NCI-H345 treated with DMSO at 0.1 percent for 48 hours (cell line): ENCODE measurements around the gene NRDC.

Experiments
- DNase-seq: peaks from one replicate; lab custom pipeline; 2025; ENCODE audit not compliant: unreplicated experiment; lab: John Stamatoyannopoulos, UW

The NRDC gene, protein sequence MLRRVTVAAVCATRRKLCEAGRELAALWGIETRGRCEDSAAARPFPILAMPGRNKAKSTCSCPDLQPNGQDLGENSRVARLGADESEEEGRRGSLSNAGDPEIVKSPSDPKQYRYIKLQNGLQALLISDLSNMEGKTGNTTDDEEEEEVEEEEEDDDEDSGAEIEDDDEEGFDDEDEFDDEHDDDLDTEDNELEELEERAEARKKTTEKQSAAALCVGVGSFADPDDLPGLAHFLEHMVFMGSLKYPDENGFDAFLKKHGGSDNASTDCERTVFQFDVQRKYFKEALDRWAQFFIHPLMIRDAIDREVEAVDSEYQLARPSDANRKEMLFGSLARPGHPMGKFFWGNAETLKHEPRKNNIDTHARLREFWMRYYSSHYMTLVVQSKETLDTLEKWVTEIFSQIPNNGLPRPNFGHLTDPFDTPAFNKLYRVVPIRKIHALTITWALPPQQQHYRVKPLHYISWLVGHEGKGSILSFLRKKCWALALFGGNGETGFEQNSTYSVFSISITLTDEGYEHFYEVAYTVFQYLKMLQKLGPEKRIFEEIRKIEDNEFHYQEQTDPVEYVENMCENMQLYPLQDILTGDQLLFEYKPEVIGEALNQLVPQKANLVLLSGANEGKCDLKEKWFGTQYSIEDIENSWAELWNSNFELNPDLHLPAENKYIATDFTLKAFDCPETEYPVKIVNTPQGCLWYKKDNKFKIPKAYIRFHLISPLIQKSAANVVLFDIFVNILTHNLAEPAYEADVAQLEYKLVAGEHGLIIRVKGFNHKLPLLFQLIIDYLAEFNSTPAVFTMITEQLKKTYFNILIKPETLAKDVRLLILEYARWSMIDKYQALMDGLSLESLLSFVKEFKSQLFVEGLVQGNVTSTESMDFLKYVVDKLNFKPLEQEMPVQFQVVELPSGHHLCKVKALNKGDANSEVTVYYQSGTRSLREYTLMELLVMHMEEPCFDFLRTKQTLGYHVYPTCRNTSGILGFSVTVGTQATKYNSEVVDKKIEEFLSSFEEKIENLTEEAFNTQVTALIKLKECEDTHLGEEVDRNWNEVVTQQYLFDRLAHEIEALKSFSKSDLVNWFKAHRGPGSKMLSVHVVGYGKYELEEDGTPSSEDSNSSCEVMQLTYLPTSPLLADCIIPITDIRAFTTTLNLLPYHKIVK

DNA sequence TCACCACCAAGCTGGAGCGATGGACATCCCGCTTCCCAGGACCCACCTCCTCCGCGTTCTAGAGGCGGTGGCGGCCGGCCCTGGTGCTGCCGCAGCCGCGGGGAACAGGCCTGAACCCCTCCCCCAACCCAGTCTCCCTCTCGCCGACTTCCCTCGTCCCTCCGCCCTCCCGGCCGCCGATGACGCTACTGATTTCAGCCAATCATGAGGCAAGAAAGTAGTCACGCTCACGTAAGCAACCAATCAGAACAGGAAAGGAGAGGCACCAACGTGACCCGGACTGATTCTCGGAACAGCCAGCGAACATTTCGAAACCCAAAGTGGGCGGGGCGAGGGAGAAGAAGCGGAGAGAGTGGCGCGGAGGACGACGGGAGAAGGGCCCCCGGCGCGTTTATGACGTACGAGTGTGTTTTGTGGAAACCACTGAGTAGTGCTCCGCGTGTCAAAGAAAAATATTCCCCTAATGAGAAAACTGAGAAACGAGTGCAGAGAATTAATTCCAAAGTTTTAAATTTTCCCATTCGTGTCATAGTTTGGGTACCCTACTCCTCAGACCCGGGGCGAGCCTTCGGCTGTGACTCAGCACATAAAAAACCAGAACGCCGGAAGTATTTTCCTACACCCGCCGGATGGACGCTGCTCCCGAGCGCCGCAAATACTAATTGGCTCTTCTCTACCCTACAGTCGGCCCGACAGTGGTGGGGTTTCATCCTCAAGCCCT is at the start of gene NRDC:
TSS of gene NRDC (minus strand) at position 112 of the 721 bp plus-strand sequence. CDS start 112 bp downstream, outside the sequence.
- DNase-seq, result peak; percentile 99

DNA sequence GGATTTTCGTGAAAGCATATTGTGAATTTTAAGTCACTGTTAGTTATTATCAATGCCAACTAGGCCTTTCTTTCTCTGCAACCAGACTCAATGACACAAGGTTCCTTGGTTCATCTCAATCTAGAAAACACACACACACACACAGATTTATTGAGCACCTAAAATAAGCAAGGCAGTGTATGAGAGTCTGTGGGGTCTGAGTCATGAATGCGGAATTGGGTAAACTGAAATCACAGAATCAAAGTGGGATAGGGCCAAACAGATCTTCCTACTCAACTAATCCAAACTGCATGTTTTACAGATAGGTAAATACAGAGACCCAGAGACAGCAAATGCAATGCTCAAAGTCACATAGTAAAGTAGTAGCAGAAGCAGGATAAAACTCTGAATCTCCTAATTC is 48.5 kb upstream of the NRDC start:
- DNase-seq, result no peak

DNA sequence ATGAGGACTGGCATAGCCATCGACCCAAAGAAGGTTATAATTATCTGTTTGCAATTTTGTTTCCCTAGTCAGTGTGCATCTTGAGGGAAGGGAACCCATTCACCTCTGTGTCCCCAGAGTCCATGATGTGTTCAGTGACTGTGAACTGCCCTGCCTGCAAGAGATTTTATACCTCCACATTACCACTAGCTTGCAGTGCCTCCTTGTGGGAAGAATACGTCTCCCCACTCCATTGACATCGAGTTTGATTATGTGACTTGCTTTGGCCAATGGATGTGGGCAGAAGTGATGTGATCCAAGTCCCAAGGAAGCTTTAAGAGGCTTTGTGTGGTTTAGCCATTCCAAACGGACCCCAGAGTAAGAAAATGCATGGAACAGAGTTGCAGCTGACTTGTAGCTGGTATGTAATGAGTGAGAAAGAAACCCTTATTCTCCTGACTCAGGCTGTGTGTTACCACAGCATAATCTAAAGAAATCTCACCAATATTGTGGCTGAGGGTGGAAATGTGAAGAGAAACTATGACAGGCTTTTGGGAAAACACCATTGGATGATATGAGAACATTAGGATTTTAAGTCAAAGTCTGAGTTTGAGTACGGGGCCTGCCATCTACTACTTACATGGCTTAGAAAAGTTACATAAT is 47.8 kb upstream of the NRDC start:
- no peak for DNase-seq

DNA sequence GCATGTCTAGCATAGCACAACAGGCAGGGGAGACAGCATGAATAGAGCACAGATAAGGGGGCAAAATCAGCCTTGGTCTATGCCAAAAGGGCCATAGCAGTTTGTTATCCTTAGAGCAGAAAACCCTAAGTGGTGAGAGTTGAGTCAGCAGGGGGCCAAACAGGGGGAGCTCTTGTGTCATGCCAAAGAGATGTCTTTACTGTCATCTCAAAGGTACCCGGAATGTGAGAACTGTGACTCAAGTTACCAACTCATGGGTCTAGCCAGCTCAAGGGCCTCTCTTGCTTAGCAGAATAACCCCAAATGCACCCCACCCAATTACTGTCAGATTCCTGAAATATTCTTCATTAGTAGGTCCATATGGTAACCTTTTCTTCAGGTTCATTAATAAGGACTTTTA is 45.9 kb upstream of the NRDC start:
- no peak for DNase-seq

DNA sequence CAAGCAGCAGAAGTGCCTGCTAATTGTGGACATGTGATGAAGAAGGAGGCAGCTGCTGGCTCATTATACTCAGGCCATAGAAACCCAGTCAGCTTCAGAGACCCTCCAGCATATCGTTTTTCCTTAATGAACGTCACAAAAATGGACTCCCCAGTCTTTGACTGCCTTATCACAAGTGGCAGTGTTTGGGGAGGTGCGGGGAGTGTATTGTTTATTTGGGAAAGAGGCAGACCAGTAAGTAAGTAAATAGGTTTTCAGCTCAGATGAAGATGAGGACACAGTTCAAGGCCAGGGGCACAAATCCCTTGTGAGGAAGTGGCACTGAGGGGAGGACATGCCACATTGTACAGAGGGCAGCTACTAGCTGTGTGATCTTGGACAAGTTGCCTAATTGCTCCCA is 43.5 kb upstream of the NRDC start:
- DNase-seq, result no peak

DNA sequence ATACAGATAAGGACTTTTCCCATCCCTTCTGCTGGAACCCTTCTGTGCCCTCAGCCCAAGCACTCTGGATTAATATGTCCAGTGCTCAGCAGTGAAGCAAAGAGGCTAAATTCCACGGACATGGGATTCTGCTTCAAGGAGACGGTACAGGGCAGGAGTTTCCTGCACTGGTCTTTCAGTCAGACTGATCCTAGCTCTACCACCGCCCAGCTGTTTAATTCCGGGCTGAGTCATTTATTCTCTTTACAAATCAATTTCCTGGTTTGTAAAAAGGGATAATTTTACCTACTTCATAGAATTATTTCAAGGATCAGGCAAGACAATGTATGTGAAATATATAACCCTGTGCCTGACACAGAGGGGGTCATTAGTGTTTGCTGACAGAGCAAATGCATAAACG is 41.6 kb upstream of the NRDC start:
- no peak for DNase-seq

DNA sequence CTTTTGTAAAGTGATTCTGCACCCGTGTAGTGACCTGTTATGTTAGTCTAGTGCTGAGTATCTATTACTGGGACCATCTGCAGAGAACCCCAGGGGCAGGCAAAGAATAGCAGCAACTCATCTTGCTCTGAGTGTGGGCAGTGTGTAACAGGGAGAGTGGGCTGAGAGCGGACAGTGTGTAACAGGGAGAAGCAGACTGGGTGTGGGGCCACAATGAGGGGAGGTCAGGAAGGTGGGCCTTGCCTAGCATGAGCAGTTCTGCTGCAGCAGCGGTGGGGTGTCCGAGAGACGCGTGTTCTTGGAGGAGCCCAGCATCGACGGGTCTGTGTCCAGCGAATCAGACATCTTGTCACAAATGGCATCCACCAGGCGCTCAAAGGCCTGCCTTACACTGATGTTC is 41.2 kb upstream of the NRDC start:
- DNase-seq, result no peak

DNA sequence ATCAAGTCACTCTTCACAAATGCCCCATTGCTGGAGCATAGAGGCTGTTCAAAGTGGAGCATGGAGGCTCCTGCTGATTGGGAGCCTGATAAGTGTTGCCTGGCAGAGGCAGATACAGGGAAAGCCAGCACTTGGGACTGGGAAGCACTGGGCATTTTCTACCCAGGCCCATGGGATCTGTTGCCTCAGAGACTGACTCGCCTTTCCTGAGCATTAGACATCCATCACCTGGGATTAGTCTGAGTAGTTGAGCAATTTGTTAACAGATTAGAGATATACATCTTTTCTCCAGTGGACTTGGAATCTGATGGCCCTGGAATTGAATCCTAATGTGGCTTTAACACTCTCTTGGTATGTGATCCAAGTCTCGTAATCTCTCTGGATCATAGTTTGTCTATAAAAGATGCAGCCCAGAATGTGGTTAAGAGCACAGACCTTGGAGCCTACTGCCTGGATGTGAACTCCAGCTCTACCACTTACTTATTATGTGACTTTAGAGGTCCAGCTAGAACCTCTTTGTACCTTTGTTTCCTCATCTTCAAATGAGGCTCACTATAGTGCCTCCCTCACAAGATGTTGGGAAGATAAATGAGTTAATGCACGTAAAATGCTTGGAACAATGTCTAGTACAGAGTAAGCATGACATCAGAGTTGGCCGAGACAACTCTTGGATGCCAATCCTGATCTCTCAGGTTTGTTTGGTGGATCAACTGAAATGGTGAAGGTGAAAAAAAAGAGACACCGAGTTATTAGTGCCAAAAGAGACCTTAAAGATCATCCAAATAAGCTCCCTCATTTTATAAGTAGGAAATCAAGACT is 38.3 kb upstream of the NRDC start:
- no peak for DNase-seq

DNA sequence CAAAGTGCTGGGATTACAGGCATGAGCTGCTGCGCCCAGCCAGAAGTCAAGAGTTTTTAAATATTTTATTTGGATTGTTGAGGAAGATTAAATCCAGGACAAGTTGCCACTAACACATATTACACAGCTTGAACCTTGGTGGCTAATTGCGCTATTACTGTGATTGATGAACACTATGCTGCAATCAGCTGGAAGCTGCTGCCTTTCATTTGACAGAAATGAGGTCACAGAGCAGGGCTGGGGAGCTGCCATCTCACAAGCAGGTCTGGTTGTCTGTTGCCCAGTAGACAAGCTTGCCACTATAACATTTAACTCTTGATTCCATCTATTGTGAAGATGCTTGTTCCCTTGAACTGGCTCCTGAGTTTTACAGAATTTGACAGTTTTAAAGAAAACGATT is 37.4 kb upstream of the NRDC start:
- no peak for DNase-seq

DNA sequence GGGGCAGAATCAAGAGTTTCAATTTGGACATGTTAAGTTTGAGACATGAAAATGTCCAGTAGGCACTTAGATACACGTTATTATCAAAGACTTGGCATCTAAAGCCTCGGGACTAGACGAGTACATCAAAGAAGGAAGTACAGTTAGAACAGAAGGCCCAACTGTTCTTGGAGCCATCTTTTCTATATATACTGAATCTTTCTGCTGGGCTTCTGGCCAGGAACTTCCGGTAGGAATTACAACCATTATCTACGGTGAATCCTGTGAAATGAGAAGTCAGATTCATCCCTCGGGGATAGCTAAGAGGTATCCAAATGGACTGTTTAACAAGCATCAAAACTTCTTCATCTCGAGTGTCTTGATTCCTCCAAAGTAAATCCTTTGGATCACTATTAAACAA is 34.4 kb upstream of the NRDC start:
- DNase-seq, result no peak

DNA sequence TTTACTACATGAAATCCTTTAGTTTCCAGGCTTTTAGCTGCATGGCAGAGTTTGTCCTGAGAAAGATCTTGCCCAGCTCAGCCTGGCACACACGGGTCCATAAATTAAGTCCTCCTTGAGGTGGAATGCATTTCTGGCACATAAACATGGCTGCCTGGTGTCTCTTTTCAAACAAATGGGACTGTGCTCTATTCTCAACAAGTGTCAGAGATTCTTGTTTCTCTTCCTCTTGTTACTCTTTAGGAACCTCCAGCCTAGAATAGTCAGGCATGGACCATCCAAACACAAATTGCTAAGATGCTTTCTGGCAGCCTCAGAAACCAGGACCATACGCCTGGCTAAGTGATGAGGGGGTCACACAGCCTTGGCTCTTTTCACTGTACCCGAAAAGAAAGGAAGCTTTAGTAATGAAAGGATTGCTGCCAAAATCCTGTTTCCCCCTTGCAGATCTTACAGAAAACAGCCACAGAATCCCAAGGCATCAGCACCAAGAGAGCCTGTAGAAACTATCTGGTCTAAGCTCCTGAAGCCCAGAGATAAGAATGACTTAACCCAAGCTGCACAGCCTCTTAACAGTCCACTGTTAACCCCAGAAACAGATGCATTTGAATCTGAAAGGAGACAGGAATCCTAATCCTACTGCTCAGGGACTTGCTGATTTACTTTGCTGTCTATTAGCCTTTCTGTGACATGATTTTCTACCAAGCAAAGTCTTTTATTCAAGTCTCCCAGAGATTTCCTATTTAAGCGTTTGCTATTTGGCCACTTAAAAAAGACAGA is 31.9 kb upstream of the NRDC start:
- DNase-seq, result no peak

DNA sequence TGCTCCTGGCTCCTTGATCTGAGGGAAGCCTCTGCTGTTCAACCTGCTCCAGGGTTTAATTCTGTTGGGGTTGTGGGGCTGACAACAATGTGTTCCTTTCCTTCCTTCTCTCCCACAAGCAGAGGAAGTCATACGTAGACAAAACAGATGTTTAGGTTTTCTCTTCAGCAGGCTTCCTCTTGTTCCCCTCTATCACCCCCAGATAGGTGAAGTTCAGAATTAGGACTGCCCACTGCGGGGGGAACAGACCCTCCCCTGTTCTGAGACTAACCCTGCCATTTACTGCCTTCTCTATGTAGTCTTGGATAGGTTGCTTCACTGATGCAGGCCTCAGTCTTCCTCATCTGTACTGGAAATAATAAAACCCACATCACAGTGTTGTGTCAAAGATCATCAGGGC is 30.0 kb upstream of the NRDC start:
- DNase-seq, result no peak

DNA sequence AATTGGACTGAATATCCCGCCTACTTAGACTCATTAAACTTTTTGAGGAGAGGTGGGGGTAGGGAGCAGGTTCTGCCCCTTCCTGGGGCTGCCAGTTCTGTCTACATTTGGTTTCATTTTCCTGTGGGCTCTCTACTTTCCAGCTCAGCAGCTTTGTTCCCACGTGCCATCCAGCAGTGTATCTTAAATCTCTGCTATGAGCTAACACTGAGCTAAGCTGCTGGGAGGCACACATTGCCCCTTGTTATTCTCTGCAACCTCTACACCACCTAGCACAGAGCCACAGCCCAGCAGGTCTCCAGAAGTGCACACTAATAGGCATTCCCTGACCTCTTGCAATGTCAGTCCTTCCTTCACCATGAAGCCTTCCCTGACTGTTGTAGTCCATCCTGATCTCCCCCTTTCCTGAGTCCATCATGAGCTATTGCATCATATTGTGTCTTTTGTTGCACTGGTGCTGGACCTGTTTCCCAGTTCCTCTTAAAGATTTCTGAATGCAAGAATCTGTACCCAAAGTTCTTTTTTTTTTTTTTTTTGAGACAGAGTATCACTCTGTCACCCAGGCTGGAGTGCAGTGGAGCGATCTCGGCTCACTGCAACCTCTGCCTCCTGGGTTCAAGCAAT is 28.7 kb upstream of the NRDC start:
- no peak for DNase-seq

DNA sequence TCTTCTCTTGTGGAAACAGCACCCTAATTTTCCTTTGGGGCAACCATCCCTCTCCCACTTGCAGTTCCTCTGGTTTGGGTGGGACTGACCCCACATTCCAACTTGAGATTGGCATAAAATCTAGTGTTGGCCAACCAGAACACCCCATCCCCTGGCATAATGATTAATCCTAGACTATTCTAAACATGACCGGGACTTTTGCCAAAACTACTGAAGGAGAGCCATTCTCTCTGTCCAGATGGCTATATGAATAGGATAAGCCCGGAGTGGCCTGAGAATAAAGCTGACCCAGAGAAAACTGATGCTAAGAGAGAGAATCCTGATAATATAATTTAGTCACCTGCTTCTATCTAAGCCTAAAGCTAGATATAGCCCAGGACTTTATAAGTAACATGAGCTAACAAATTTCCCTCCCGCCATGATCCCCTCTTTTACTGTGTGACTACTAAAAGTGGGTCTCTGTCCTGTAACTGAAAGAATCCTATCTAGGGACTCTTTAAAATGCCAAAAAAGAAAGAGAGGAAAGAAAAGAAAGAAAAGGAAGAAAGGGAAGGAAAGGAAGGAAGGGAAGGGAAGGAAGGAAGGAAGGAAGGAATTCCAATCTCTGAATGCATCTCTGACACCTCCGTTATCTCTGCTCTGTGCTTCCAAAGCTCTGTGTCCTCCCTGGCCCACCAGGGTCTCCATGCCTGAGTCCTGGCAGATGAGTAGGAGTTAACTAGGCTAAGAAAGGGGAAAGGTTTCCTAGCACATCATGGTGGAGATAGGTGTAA is 28.0 kb upstream of the NRDC start:
- DNase-seq, result no peak

DNA sequence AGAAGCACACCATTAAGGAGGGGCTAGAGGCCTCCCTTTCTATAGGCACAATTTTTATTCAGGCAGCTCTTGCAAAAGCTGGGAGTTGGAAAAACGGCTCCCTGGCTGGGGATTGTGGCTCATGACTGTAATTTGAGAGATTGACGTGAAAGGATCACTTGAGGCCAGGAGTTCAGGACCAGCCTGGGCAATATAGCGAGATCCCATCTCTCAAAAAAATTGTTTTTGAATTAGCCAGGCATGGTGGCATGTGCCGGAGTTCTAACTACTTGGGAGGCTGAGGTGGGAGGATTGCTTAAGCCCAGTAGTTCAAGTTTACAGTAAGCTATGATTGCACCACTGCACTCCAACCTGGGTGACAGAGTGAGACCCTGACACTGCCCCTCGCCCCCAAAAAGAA is 23.9 kb upstream of the NRDC start:
- no peak for DNase-seq

DNA sequence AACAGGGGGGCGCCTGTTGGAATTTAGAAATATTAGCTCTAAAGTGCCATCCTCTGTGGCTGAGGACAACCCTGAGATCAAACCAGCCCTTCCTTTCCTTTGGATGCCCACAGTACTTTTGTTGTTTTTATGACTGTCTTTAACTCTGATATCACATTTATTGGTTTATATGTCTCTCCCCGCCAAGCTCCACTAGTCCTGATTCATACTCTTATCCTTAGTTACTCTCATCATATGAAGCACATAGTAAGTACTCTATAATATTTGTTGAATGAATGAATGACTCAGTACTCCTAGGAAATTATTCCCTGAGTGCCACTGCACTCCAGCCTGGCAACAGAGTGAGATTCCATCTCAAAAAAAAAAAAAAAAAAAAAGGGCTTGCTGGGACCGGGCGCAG is 22.6 kb upstream of the NRDC start:
- no peak for DNase-seq

DNA sequence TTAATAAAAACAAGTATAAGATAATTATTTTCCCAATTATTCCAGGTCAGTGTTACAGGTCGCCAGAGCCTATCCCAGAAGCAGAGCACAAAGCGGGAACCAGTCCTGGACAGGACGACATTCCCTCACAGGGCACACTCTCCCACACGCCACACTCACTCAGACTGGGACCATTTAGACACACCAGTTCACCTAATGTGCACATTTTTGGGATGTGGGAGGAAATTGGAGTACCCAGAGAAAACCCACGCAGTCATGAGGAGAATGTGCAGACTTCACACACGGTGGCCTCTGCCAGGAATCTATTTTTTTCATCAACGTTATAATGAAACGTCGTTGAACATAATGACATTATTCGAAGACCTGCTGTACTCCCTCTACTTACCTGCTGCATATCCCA is 20.5 kb upstream of the NRDC start:
- DNase-seq, result no peak
